Measurements from ENCODE around the gene OR2AE1. TPM values are rescaled to one million over a fixed set of nuclear protein-coding genes. Genes with fewer than 3 reads are reported as not detected.

Gene OR2AE1
- total and polyA plus RNA-seq, 2 of the 4 experiments (the other 2 are of a cell fraction), result 0.17 to 0.18 TPM

DNA sequence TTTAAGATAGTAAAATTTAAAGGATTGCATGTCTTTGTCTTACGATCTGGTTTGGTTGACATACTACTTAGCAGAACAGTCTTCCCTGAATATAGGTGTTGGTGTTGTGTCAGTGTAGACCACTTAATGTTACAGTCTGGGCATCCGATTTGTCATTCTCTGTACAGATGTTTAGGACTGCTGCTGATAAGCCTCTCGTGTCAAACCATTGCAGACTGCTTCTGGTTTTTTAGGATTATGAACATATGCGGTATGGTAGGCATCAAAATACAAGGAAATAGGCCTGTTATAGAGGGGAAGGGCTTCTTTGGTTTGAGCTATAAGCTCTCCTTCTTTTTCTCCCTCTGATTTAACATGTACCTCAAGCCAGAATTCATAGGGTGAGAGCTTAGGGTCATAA is 41.6 kb downstream of the OR2AE1 start:
- Histone ChIP-seq H2BK5ac (ENCODE audit: low read depth, low read length, poor library complexity, severe bottlenecking) (no peak overlapping the region), H2BK120ac (ENCODE audit: low read depth, low read length) (no peak overlapping the region), H3K27ac (ENCODE audit: insufficient read depth, low read length) (no peak overlapping the region), H4K91ac (ENCODE audit: insufficient read depth, low read depth, low read length) (no peak overlapping the region), H3K36me3 (ENCODE audit: control insufficient read depth, insufficient read depth, low read length) (no peaks in the 10 kb centered on the region), H3K27me3 (ENCODE audit: control insufficient read depth, insufficient read depth, low read length) (peaks cover 6% of the 10 kb centered on the region), H3K9me3 (ENCODE audit: control insufficient read depth, insufficient read depth, low read length) (no peaks in the 10 kb centered on the region), H4K20me1 (ENCODE audit: insufficient read depth, low read length) (no peaks in the 10 kb centered on the region), H2AK9ac (replicated peaks; ENCODE audit: low read depth, low read length, poor library complexity) (no peak overlapping the region), H3K4me3 (ENCODE audit: insufficient read depth, low read depth, low read length) (no peak overlapping the region), H4K5ac (ENCODE audit: low read depth, low read length) (no peak overlapping the region), H3K18ac (ENCODE audit: low read depth, low read length) (no peak overlapping the region), H3K79me1 (ENCODE audit: low read depth in 1 of 2, low read length in 2 of 2) (no peaks in the 10 kb centered on the region), H3K14ac (replicated peaks; ENCODE audit: low read depth, low read length) (no peak overlapping the region), H3K4ac (ENCODE audit: low read depth, low read length) (no peak overlapping the region), H2AK5ac (ENCODE audit: low read depth, low read length) (no peak overlapping the region), H2BK15ac (ENCODE audit: low read depth, low read length) (no peak overlapping the region), H3K23ac (ENCODE audit: low read depth, low read length) (no peak overlapping the region), H3K4me1 (ENCODE audit: control insufficient read depth, insufficient read depth, low read length) (no peaks in the 10 kb centered on the region), H3K9ac (ENCODE audit: low read depth, low read length) (no peak overlapping the region), H3K56ac (ENCODE audit: extremely low read depth, insufficient read depth, low read length) (no peak overlapping the region), H2BK20ac (ENCODE audit: low read depth, low read length) (no peak overlapping the region), H3K9me1 (ENCODE audit: insufficient read depth, low read length) (no peaks in the 10 kb centered on the region), H3K4me2 (ENCODE audit: low read depth, low read length) (no peak overlapping the region), H4K8ac (ENCODE audit: low read depth in 2 of 2, low read length in 2 of 2) (no peak overlapping the region), H2AFZ (replicated peaks; ENCODE audit: low read length, poor library complexity) (no peak overlapping the region)
- BruUV-seq (replicated peaks), result no TSS peak
- no peak for ATAC-seq (ENCODE audit: low read depth)
- no CpG with 5 or more reads among the region's 4 CpGs for WGBS, 2 experiments (ENCODE audit: extremely low coverage in 2 of 2, insufficient read length in 1 of 2)
- intact Hi-C loops (cut with micrococcal nuclease), result no loop called here
- no peak for TF ChIP-seq RCOR1 (IDR thresholded peaks at IDR 0.05; ENCODE audit: insufficient replicate concordance, low read length)
- TF ChIP-seq MXI1 (IDR thresholded peaks at IDR 0.05; ENCODE audit: borderline replicate concordance, low read depth, low read length), result no peak
- TF ChIP-seq, protein P1, sequence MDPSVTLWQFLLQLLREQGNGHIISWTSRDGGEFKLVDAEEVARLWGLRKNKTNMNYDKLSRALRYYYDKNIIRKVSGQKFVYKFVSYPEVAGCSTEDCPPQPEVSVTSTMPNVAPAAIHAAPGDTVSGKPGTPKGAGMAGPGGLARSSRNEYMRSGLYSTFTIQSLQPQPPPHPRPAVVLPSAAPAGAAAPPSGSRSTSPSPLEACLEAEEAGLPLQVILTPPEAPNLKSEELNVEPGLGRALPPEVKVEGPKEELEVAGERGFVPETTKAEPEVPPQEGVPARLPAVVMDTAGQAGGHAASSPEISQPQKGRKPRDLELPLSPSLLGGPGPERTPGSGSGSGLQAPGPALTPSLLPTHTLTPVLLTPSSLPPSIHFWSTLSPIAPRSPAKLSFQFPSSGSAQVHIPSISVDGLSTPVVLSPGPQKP (IDR thresholded peaks at IDR 0.05; ENCODE audit: borderline replicate concordance, low read depth, low read length), result no peak
- TF ChIP-seq, protein P2, sequence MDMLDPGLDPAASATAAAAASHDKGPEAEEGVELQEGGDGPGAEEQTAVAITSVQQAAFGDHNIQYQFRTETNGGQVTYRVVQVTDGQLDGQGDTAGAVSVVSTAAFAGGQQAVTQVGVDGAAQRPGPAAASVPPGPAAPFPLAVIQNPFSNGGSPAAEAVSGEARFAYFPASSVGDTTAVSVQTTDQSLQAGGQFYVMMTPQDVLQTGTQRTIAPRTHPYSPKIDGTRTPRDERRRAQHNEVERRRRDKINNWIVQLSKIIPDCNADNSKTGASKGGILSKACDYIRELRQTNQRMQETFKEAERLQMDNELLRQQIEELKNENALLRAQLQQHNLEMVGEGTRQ (IDR thresholded peaks at IDR 0.05; ENCODE audit: low read depth, low read length), result no peak
- no peak for TF ChIP-seq MAZ (IDR thresholded peaks at IDR 0.05; ENCODE audit: borderline replicate concordance, low read depth, low read length)
- TF ChIP-seq SMC3 (IDR thresholded peaks at IDR 0.05; ENCODE audit: low read depth, low read length), result no peak
- TF ChIP-seq CHD1 (IDR thresholded peaks at IDR 0.05; ENCODE audit: low read depth, low read length), result no peak
- no peak for TF ChIP-seq FOS (IDR thresholded peaks at IDR 0.05; ENCODE audit: low read depth, low read length)
- TF ChIP-seq NFE2L2 (IDR thresholded peaks at IDR 0.05; ENCODE audit: low read depth, low read length), result no peak
- TF ChIP-seq BHLHE40 (IDR thresholded peaks at IDR 0.05; ENCODE audit: low read depth, low read length), result no peak
- TF ChIP-seq RFX5 (IDR thresholded peaks at IDR 0.05; ENCODE audit: low read depth, low read length), result no peak
- TF ChIP-seq MAFK (IDR thresholded peaks at IDR 0.05; ENCODE audit: low read depth, low read length), result no peak
- no peak for TF ChIP-seq RAD21 (IDR thresholded peaks at IDR 0.05; ENCODE audit: low read length)
- no peak for TF ChIP-seq POLR2A (IDR thresholded peaks at IDR 0.05; ENCODE audit: low read depth, low read length)
- no peak for DNase-seq
- dilution Hi-C loops (cut with HindIII; ENCODE audit: low sequenced_read_pairs, unreplicated experiment), result no loop called here
- in situ Hi-C loops (cut with MboI; ENCODE audit: low sequenced_read_pairs), result no loop called here
- ChIA-PET POLR2A (ENCODE audit: unreplicated experiment) (no interaction called here), CTCF (no interaction called here)
